B cell (primary cell): ENCODE results near the gene RGS19.

Experiments used
- CTCF ChIP-seq: fragments of 200-600 bp; IDR thresholded peaks from one replicate; pipeline ENCODE4 v1.8.0; 2022; ENCODE audit warnings: antibody characterized with exemption, mild to moderate bottlenecking
- EZH2 ChIP-seq: IDR thresholded peaks from 2 replicates; pipeline ENCODE4 v1.6.1; 2012; ENCODE audit warnings: borderline replicate concordance, low read depth, mild to moderate bottlenecking, moderate library complexity, low read length; ENCODE audit not compliant: insufficient read depth, poor library complexity, severe bottlenecking

DNA sequence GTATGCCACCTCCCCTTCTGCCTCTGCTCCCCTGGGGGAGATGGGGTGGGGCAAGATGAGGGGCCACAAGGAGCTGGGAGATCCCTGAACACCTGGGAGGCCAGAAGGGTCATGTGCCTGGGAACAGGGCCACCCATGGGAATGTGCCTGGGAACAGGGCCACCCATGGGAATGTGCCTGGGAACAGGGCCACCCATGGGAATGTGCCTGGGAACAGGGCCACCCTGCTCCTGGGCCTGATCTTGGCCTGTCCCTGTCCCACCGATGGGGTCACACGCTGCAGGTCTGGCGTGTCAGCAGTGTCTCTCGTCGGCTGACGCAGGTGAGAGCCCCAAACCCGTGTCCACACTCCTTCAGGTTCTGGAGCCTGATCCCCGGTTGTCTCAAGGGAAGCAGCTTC is 4.4 kb downstream of the RGS19 start:
- TF ChIP-seq EZH2, result no peak
- no peak for TF ChIP-seq CTCF
